Immature natural killer cell (primary cell): ENCODE data around the gene MIDN. TPM values are rescaled to one million over a fixed set of nuclear protein-coding genes. Genes with fewer than 3 reads are reported as not detected.

Source experiments
- DNase-seq, 3 donors: peaks; one replicate each; pipeline ENCODE4 v3.0.0; 2022; ENCODE audit warnings: mixed read lengths in 1 of 3
- H3K27ac Mint-ChIP-seq, 6 donors: one replicate each; pipeline ENCODE4 v1.8.0; 2020; ENCODE audit warnings: mixed read lengths in 6 of 6, mild to moderate bottlenecking in 5 of 6, inconsistent platforms in 4 of 6, moderate library complexity in 3 of 6
- H3K27me3 Mint-ChIP-seq, 3 donors: one replicate each; pipeline ENCODE4 v1.8.0; 2020 to 2021; ENCODE audit warnings: low read depth in 3 of 3, mild to moderate bottlenecking in 3 of 3, mixed read lengths in 3 of 3, moderate library complexity in 3 of 3, inconsistent platforms in 1 of 3
- H3K36me3 Mint-ChIP-seq, 3 donors: one replicate each; pipeline ENCODE4 v1.8.0; 2020; ENCODE audit warnings: mixed read lengths in 3 of 3, inconsistent platforms in 2 of 3, mild to moderate bottlenecking in 2 of 3
- H3K4me1 Mint-ChIP-seq, 2 donors: one replicate each; pipeline ENCODE4 v1.8.0; 2020; ENCODE audit warnings: inconsistent platforms in 2 of 2, mild to moderate bottlenecking in 2 of 2, mixed read lengths in 2 of 2, moderate library complexity in 1 of 2
- H3K4me3 Mint-ChIP-seq, 5 donors: one replicate each; pipeline ENCODE4 v1.8.0; 2020; ENCODE audit warnings: mild to moderate bottlenecking in 5 of 5, mixed read lengths in 5 of 5, inconsistent platforms in 3 of 5, moderate library complexity in 3 of 5
- H3K9me3 Mint-ChIP-seq, 6 donors: one replicate each; pipeline ENCODE4 v1.8.0; 2020; ENCODE audit warnings: mild to moderate bottlenecking in 6 of 6, mixed read lengths in 6 of 6, inconsistent platforms in 4 of 6, moderate library complexity in 3 of 6
- polyA plus RNA-seq, 3 donors: library from polyadenylated mRNA; unstranded; fragments of 300-500 nt; fragmentation: Illumina TruSeq; gene quantifications; one replicate each; pipeline ENCODE4 v1.2.3, GENCODE V29; 2021

Gene MIDN
- polyA plus RNA-seq, 3 donors from 2014 or later = 4.9 to 16.0 (median 10.8) TPM

GRCh38 chr19:1266129-1266915 lies 17.9 kb downstream of the MIDN start:
- Mint-ChIP-seq H3K27me3 (peaks cover 23 to 36% (median 32%) of the 10 kb centered on the region in 3 donors), H3K4me1 (peaks cover 57 to 67% of the 10 kb centered on the region in 2 donors), H3K9me3 (no peaks in the 10 kb centered on the region), H3K36me3 (peaks cover 3 to 12% (median 3%) of the 10 kb centered on the region in 3 donors), H3K27ac (peak overlapping the region; percentile 65 to 89 (median 86)), H3K4me3 (peak overlapping the region; percentile 69 to 76 (median 73))
- DNase-seq = peak; percentile 92 to 93 (median 92)

DNA sequence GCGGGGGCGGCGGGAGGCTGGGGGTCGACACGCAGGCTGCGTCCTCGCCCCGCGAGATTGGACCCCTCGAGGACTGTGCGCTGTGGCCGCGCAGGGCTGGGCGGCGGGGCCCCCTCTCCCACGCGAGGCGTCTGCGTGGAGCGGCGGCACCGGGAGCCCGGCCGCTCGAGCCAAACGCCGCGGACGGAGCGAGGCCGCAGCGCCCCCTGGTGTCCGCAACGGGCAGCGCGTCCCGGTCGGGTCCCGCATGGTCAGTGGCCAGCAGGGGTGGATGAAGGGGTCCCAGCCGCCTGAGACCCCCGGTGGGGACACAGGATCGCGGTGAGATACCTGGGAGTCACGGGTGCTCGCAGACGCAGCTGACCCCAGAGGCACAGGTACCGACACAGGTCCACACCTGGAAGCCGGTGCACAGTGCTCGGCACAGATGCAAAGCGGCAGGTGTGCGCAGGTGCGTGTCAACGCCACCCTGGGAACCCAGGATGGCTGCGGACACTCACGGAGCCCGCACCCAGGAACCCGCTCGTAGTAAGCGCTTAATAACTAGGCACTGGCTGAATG lies 18.6 kb downstream of the MIDN start:
- Mint-ChIP-seq H3K36me3 (peaks cover 3 to 18% (median 3%) of the 10 kb centered on the region in 3 donors), H3K27ac (peak overlapping the region; percentile 64 to 97 (median 88)), H3K27me3 (peaks cover 29 to 38% (median 29%) of the 10 kb centered on the region in 3 donors), H3K4me3 (peak overlapping the region; percentile 50 to 74 (median 65)), H3K4me1 (peaks cover 57 to 67% of the 10 kb centered on the region in 2 donors), H3K9me3 (no peaks in the 10 kb centered on the region)
- peak; percentile 80 to 83 (median 82) for DNase-seq

- H3K4me1 Mint-ChIP-seq = peaks cover 59 to 68% of the 10 kb centered on the region in 2 donors
- H3K9me3 Mint-ChIP-seq = no peaks in the 10 kb centered on the region
- DNase-seq = peak in 2 of 3 donors; percentile 29 to 45
- peaks cover 29 to 43% (median 34%) of the 10 kb centered on the region in 3 donors for H3K27me3 Mint-ChIP-seq
- H3K27ac Mint-ChIP-seq = peak overlapping the region; percentile 81 to 97 (median 88)
- H3K4me3 Mint-ChIP-seq = peak overlapping the region; percentile 50 to 67 (median 60)
- peaks cover 3 to 19% (median 3%) of the 10 kb centered on the region in 3 donors for H3K36me3 Mint-ChIP-seq
Observed at GRCh38 chr19:1267477-1268225, 19.3 kb downstream of the MIDN start.

DNA sequence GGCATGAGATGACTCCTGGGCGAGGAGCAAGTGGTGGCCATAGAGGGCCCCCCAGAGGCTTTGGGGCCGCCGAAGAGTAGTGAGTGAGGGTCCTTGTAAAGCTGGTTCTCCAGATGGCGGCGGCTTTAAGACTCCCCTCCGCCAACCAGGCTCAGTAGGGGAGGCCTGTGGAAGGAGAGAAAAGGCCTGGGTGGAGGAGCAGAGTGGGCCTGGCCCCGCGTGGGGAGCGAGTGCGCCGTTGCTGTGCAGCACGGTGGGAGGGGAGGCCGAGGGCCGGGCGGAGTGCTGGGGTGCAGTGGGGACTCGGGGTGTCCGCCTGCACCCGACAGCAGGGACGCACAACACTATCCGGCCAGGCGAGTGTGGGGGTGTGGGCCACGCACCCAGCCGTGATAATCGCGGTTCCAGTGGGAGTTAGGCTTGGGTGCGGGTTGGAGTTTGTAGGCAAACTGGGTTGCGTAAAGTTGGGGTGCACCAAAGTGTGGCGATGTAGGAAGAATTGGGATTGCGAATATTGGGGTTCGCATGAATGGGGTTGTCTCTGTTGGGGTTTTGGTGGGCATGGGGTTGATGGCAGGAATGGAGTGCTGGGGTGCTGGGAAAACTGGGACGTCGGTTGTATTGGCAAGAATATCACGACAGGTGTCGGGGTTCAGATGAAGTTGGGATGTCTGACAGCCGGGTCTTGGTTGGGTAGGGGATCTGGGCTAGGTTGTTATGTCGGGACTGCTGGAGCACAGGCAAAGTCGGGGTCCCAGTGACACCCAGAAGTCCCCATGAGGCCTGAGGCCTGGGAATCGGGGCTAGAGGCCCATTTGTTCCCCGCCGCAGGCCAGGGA lies 20.1 kb downstream of the MIDN start:
- H3K27me3 Mint-ChIP-seq = peaks cover 29 to 49% (median 39%) of the 10 kb centered on the region in 3 donors
- H3K9me3 Mint-ChIP-seq = no peaks in the 10 kb centered on the region
- peak overlapping the region; percentile 90 to 97 (median 94) for H3K27ac Mint-ChIP-seq
- H3K36me3 Mint-ChIP-seq = peaks cover 8 to 25% (median 8%) of the 10 kb centered on the region in 3 donors
- DNase-seq = no peak
- H3K4me1 Mint-ChIP-seq = peaks cover 59 to 68% of the 10 kb centered on the region in 2 donors
- H3K4me3 Mint-ChIP-seq = peak overlapping the region; percentile 73 to 82 (median 80)

GRCh38 chr19:1269065-1269477 lies 20.7 kb downstream of the MIDN start, which contains the start of gene CIRBP:
Gene CIRBP (plus strand): TSS chr19:1269332. CDS start chr19:1270934, 1,602 bp downstream.
- H3K36me3 Mint-ChIP-seq = peaks cover 13 to 31% (median 14%) of the 10 kb centered on the region in 3 donors
- peak within 1 kb of the TSS; percentile 83 to 89 (median 85) for H3K4me3 Mint-ChIP-seq
- peak within 1 kb of the TSS; percentile 90 to 97 (median 94) for H3K27ac Mint-ChIP-seq
- peaks cover 32 to 52% (median 42%) of the 10 kb centered on the region in 3 donors for H3K27me3 Mint-ChIP-seq
- H3K9me3 Mint-ChIP-seq = no peaks in the 10 kb centered on the region
- DNase-seq = peak; percentile 100
- H3K4me1 Mint-ChIP-seq = peaks cover 64 to 72% of the 10 kb centered on the region in 2 donors

DNA sequence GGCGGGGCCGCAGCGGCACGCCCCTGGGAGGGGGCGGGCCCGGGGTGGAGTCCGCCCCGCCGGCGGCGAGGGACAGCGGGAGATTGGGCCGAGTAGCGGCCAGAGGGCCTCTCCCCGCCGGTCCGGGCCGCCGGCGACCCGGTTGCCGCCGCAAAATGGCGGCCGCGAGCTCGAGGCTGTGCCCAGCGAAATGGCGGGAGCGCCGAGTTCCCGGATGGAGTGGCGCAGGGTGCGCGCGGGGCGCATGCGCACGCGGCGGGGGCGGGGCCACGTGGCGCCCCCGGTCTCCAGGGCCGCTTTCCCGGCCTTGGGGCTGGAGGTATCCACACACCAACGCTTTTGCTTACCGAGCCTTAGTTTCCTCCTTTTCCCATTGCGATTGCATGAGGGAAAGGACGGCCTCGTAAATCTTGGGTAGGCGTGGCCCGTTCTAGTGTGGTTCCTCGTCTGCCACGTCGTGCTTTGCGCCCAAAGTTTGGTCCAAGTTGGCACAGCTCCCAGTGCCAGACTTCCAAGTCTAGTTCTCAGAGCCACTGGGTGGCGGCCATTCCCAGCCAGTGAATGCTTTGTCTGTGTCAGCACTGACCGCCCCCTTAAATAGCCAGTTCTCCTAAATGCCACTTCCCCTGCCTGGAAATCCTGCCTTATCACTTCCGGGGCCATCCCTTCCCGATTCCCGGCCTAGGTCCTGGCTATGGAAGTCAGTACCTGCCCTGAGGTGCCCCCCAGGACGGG lies 21.3 kb downstream of the MIDN start:
- no peaks in the 10 kb centered on the region for H3K9me3 Mint-ChIP-seq
- H3K4me3 Mint-ChIP-seq = peak overlapping the region; percentile 83 to 89 (median 85)
- peak; percentile 85 to 90 (median 90) for DNase-seq
- H3K27ac Mint-ChIP-seq = peak overlapping the region; percentile 87 to 95 (median 90)
- H3K27me3 Mint-ChIP-seq = peaks cover 32 to 52% (median 42%) of the 10 kb centered on the region in 3 donors
- H3K36me3 Mint-ChIP-seq = peaks cover 13 to 31% (median 14%) of the 10 kb centered on the region in 3 donors
- peaks cover 65 to 71% of the 10 kb centered on the region in 2 donors for H3K4me1 Mint-ChIP-seq

DNA sequence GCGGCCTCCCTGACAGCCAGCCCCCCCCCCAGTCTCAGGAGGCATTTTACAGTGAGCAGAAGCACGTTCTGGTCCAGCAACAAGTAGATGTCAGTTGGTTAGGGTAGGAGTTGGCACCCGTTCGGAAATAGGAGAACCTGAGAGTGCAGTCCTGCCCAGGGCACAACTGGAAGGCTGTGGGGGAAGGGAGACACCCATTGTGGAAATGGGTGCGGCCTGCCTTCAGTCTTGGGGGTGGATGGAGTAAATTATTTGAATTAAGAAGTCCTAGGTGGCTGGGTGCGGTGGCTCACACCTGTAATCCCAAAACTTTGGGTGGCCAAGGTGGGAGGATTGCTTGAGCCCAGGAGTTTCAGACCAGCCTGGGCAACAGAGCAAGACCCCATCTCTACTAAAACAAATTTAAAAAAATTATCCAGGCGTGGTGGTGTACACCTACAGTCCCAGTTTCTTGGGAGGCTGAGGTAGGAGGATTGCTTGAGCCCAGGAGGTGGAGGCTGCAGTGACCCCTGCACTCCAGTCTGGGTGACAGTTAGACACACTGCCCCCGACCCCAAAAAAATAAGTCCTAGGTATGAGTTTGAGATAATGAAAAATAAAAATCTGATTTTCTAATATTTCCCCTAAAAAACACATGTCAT lies 21.9 kb downstream of the MIDN start:
- peak overlapping the region; percentile 83 to 89 (median 85) for H3K4me3 Mint-ChIP-seq
- peaks cover 13 to 31% (median 14%) of the 10 kb centered on the region in 3 donors for H3K36me3 Mint-ChIP-seq
- DNase-seq = no peak
- peaks cover 32 to 52% (median 42%) of the 10 kb centered on the region in 3 donors for H3K27me3 Mint-ChIP-seq
- H3K27ac Mint-ChIP-seq = peak overlapping the region; percentile 81 to 95 (median 90)
- H3K4me1 Mint-ChIP-seq = peaks cover 65 to 66% of the 10 kb centered on the region in 2 donors
- no peaks in the 10 kb centered on the region for H3K9me3 Mint-ChIP-seq

- no peak for DNase-seq
- H3K27me3 Mint-ChIP-seq = peaks cover 32 to 52% (median 42%) of the 10 kb centered on the region in 3 donors
- H3K27ac Mint-ChIP-seq = peak overlapping the region; percentile 81 to 95 (median 90)
- peaks cover 62 to 65% of the 10 kb centered on the region in 2 donors for H3K4me1 Mint-ChIP-seq
- H3K36me3 Mint-ChIP-seq = peaks cover 13 to 31% (median 14%) of the 10 kb centered on the region in 3 donors
- no peaks in the 10 kb centered on the region for H3K9me3 Mint-ChIP-seq
- peak overlapping the region; percentile 83 to 89 (median 85) for H3K4me3 Mint-ChIP-seq
Observed at GRCh38 chr19:1270854-1271527, 22.6 kb downstream of the MIDN start.

DNA sequence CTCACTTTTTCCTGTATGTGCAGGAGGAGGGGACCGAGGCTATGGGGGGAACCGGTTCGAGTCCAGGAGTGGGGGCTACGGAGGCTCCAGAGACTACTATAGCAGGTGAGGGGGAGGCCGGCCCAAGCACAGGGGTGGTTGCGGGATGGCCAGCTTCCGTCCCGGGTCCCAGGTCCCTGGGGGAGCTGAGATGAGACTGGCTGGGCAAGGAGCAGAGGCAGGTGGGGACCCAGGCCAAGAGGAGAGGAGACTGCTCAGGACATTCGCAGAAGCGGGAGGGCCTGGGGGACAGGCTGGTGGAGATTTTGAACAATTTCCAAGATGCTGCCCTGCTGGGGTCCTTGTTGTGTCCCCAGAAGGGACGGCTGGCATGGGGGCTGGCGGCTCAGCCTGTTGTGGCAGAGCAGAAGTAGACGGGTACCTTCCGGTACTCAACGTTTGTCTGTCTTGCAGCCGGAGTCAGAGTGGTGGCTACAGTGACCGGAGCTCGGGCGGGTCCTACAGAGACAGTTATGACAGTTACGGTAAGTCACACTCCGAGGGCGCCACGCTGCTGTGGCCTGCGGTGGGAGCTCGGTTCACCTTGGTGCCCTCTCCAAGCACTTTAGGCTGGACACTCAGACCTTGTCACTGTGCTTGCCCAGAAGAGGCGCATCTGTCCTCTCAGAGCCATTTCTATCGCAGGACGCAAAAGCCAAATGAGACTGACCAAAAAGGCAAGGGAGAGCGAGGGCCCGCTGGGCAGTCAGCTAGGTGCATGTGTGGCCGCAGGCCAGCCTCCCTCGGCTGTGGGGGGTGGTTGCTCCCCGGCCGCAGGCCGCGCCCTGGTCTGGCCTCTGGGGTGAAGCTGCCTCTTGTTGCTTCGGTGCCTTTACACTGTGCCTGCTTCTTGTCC lies 23.4 kb downstream of the MIDN start:
- peaks cover 29 to 50% (median 42%) of the 10 kb centered on the region in 3 donors for H3K27me3 Mint-ChIP-seq
- H3K27ac Mint-ChIP-seq = peak overlapping the region; percentile 16 to 95 (median 89)
- DNase-seq = peak in 1 of 3 donors; percentile 16
- H3K4me1 Mint-ChIP-seq = peaks cover 64 to 68% of the 10 kb centered on the region in 2 donors
- peak overlapping the region; percentile 83 to 89 (median 85) for H3K4me3 Mint-ChIP-seq
- H3K36me3 Mint-ChIP-seq = peaks cover 13 to 31% (median 14%) of the 10 kb centered on the region in 3 donors
- H3K9me3 Mint-ChIP-seq = no peaks in the 10 kb centered on the region

DNA sequence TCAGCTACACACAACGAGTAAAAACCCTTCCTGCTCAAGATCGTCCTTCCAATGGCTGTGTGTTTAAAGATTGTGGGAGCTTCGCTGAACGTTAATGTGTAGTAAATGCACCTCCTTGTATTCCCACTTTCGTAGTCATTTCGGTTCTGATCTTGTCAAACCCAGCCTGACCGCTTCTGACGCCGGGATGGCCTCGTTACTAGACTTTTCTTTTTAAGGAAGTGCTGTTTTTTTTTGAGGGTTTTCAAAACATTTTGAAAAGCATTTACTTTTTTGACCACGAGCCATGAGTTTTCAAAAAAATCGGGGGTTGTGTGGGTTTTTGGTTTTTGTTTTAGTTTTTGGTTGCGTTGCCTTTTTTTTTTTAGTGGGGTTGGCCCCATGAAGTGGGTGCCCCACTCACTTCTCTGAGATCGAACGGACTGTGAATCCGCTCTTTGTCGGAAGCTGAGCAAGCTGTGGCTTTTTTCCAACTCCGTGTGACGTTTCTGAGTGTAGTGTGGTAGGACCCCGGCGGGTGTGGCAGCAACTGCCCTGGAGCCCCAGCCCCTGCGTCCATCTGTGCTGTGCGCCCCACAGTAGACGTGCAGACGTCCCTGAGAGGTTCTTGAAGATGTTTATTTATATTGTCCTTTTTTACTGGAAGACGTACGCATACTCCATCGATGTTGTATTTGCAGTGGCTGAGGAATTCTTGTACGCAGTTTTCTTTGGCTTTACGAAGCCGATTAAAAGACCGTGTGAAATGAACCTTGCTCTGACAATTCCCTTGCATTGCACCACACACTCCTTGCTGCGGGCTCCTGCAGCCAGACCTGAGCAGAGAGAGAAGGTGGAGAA lies 24.3 kb downstream of the MIDN start:
- no peaks in the 10 kb centered on the region for H3K9me3 Mint-ChIP-seq
- H3K4me1 Mint-ChIP-seq = peaks cover 58 to 64% of the 10 kb centered on the region in 2 donors
- H3K27me3 Mint-ChIP-seq = peaks cover 27 to 47% (median 42%) of the 10 kb centered on the region in 3 donors
- peak overlapping the region; percentile 22 to 84 (median 68) for H3K27ac Mint-ChIP-seq
- no peak for DNase-seq
- H3K36me3 Mint-ChIP-seq = peaks cover 13 to 31% (median 14%) of the 10 kb centered on the region in 3 donors
- peak overlapping the region; percentile 49 to 67 (median 56) for H3K4me3 Mint-ChIP-seq
